Limb (tissue), 2 donors: ENCODE data around the gene MYH13.
A peak's percentile ranks its signal among the peaks of the same experiment; 100 is the strongest.

Experiments used
- DNase-seq, 2 donors: peaks; one replicate each; pipeline ENCODE4 v3.0.0-alpha.2; 2016; ENCODE audit errors: extremely low spot score in 2 of 2

Gene MYH13

GRCh38 chr17:10344816-10345215, 28.0 kb downstream of the MYH13 start:
- no peak for DNase-seq

- DNase-seq: no peak
These were observed 33.8 kb downstream of the MYH13 start for GRCh38 chr17:10339051-10339450.

GRCh38 chr17:10337976-10338375, 34.8 kb downstream of the MYH13 start:
- no peak for DNase-seq

GRCh38 chr17:10337136-10337535, 35.7 kb downstream of the MYH13 start:
- DNase-seq: no peak

GRCh38 chr17:10336393-10336792, 36.4 kb downstream of the MYH13 start:
- DNase-seq: no peak

- DNase-seq: no peak
These were observed 40.3 kb downstream of the MYH13 start for GRCh38 chr17:10332515-10332914.

GRCh38 chr17:10328971-10329923, 43.6 kb downstream of the MYH13 start:
- no peak for DNase-seq

GRCh38 chr17:10328206-10328605, 44.6 kb downstream of the MYH13 start:
- DNase-seq: no peak

- DNase-seq: peak; percentile 86 to 87
These were observed 45.2 kb downstream of the MYH13 start for GRCh38 chr17:10327640-10328039.

- no peak for DNase-seq
These were observed 47.6 kb downstream of the MYH13 start for GRCh38 chr17:10325031-10325695.

- DNase-seq: no peak
These were observed 48.8 kb downstream of the MYH13 start for GRCh38 chr17:10323812-10324610.

GRCh38 chr17:10318535-10318934, 54.3 kb downstream of the MYH13 start:
- DNase-seq: no peak

GRCh38 chr17:10317543-10317834, 55.3 kb downstream of the MYH13 start:
- no peak for DNase-seq

- DNase-seq: peak; percentile 13 to 62
These were observed 55.8 kb downstream of the MYH13 start for GRCh38 chr17:10316801-10317542.

GRCh38 chr17:10314329-10314728, 58.5 kb downstream of the MYH13 start:
- DNase-seq: no peak

GRCh38 chr17:10313037-10313672, 59.7 kb downstream of the MYH13 start:
- no peak for DNase-seq

GRCh38 chr17:10311131-10311530, 61.7 kb downstream of the MYH13 start:
- no peak for DNase-seq

- no peak for DNase-seq
These were observed 63.5 kb downstream of the MYH13 start for GRCh38 chr17:10309003-10309974.

- DNase-seq: no peak
These were observed 66.2 kb downstream of the MYH13 start for GRCh38 chr17:10306585-10306984.

GRCh38 chr17:10305398-10305797, 67.4 kb downstream of the MYH13 start:
- no peak for DNase-seq
